GM18907 (cell line): Measurements from ENCODE around the gene TMEM253.

ENCODE experiments used
- ATAC-seq: cut with Tn5 transposase; IDR thresholded peaks from one replicate; pipeline ENCODE4 v1.9.1; 2021; ENCODE audit warnings: mild to moderate bottlenecking, moderate library complexity; ENCODE audit not compliant: unreplicated experiment

The TMEM253 gene

GRCh38 chr14:21089877-21090193 lies 11.0 kb upstream of the TMEM253 start:
- no peak for ATAC-seq

GRCh38 chr14:21090194-21090939 lies 10.5 kb upstream of the TMEM253 start:
- no peak for ATAC-seq

- no peak for ATAC-seq
These were observed 9.8 kb upstream of the TMEM253 start for GRCh38 chr14:21090940-21091663.

GRCh38 chr14:21091821-21092272 lies 9.0 kb upstream of the TMEM253 start:
- no peak for ATAC-seq

- ATAC-seq = peak; percentile 87
These were observed 8.4 kb upstream of the TMEM253 start for GRCh38 chr14:21092273-21093011.

GRCh38 chr14:21093018-21093417 lies 7.8 kb upstream of the TMEM253 start:
- ATAC-seq = no peak

GRCh38 chr14:21093769-21094681 lies 6.8 kb upstream of the TMEM253 start:
- ATAC-seq = no peak

- ATAC-seq = no peak
These were observed 5.2 kb upstream of the TMEM253 start for GRCh38 chr14:21095430-21096205.

- ATAC-seq = no peak
These were observed 4.4 kb upstream of the TMEM253 start for GRCh38 chr14:21096438-21096837.

- no peak for ATAC-seq
These were observed 3.8 kb upstream of the TMEM253 start for GRCh38 chr14:21096978-21097635.

- no peak for ATAC-seq
These were observed 3.2 kb upstream of the TMEM253 start for GRCh38 chr14:21097636-21098075.

GRCh38 chr14:21098076-21098891 lies 2.6 kb upstream of the TMEM253 start, which contains the start of gene ZNF219:
ZNF219 (minus strand) TSS chr14:21098655; CDS start chr14:21093591, 5,064 bp downstream.
- no peak for ATAC-seq

GRCh38 chr14:21098892-21099595 lies 1.8 kb upstream of the TMEM253 start:
- no peak for ATAC-seq

- ATAC-seq = no peak
These were observed 1.3 kb upstream of the TMEM253 start for GRCh38 chr14:21099596-21099985.

- ATAC-seq = no peak
These were observed 1.0 kb downstream of the TMEM253 start for GRCh38 chr14:21101802-21102413.

GRCh38 chr14:21102521-21103410 lies 1.9 kb downstream of the TMEM253 start:
- ATAC-seq = no peak

GRCh38 chr14:21103411-21103709 lies 2.5 kb downstream of the TMEM253 start:
- no peak for ATAC-seq
